Hematopoietic multipotent progenitor cell treated with erythropoietin and hydrocortisone succinate and interleukin-3 and kit ligand, for 4 days (in vitro differentiated cells): Measurements from ENCODE around the gene DUSP2.

ENCODE experiments used
- DNase-seq: peaks from one replicate; pipeline ENCODE4 v3.0.0-alpha.2; 2015

Gene DUSP2

DNA sequence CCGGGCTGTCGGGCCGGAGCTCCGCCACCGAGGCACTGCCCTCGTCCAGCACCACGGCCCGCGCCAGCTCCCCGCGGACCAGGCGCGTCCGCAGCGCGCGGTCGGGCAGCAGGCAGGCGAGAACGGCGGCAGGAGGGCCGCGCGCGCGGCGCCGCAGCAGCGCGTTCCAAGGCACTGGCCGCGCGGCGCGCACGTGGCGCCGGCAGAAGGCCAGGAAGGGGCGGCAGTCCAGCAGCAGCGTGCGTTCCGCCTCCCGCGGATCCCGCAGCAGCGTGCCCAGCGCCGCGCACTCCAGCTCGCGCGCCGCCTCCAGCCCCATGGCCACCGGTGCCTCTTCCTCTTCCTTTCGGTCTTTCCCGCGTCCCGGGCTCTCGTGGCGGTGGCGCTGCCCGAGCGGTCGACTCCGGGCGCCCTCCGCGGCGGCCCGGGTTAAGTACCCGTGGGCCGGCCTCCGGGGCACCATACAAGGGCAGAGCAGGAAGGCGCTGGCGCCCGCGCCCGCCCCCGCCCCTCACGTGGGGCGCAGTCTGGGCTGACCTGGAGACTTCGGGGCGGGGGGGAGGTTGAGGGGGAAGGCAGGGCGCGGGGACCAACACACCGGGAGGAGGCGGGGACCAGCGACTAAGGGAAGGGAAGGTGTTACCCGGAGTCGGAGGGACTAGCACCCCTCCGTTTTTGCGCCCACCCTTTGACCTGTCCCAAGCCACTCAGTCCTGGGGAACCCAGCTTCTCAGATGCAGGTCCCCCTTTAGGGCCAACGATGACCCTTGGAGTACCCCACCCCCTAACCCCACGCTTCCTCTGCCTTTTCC, at the start of gene DUSP2:
DUSP2 (minus strand) TSS at position 405 of the 812 bp plus-strand sequence; CDS start at position 319, 86 bp downstream.
- DNase-seq, result peak; percentile 94

DNA sequence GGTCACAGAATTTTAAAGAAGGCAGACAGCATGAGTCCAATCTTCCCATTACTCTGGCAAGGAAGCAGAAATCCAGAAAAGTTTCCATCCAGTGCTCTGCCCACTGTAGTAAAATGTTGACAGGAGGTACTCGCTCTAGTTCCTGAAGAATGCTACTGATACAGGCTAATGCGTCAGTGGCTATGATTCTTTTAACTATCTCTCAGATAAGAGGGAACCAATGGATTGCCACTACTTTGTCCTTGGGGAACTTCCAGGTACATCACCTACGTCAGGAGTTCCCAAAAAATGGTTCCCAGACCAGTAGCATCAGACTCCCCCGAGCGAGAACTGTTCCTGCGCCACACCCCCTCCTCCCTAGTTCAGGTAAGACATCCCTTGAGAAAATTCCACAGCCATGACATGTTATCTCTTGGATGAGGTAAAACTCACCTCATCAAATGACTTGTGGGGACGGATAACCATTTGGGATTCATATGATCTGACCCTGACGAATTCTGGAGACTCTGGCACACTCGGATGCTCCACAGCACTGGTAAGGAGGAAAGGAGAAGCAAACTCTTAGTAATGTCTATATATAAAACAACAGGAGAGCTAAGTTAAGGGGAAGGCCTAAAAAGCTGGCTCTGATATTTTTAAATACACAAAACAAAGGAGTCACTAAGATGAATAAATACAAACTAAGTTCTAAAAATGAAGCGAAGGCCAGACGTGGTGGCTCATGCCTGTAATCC, 46.9 kb upstream of the DUSP2 start:
- no peak for DNase-seq

- no peak for DNase-seq
These were observed 43.7 kb upstream of the DUSP2 start for GRCh38 chr2:96188821-96189526.

GRCh38 chr2:96186562-96186961, 41.3 kb upstream of the DUSP2 start:
- DNase-seq, result no peak

DNA sequence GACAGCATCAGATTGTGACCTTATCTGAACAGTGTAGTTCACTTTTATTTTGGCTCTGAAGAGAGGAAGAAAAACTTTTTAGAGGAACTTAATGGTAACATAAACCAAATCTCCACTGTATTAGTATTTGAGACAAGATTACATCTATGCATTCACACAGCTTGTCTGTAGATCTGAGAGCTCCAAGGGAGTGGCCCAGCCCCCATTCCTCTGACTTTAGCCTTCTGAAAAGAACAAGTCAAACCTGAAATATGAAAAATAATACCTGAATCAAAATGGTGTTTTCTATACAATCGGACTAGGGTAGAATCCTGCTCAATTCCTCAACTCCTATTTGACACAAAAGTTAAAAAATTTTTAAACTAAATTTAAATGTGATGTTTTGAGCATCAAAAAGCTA, 40.3 kb upstream of the DUSP2 start:
- peak; percentile 32 for DNase-seq

- DNase-seq, result no peak
These were observed 39.7 kb upstream of the DUSP2 start for GRCh38 chr2:96184989-96185388.

GRCh38 chr2:96184188-96184587, 38.9 kb upstream of the DUSP2 start:
- no peak for DNase-seq

- DNase-seq, result no peak
These were observed 36.3 kb upstream of the DUSP2 start for GRCh38 chr2:96181529-96181928.

- DNase-seq, result no peak
These were observed 35.3 kb upstream of the DUSP2 start for GRCh38 chr2:96180521-96180920.

DNA sequence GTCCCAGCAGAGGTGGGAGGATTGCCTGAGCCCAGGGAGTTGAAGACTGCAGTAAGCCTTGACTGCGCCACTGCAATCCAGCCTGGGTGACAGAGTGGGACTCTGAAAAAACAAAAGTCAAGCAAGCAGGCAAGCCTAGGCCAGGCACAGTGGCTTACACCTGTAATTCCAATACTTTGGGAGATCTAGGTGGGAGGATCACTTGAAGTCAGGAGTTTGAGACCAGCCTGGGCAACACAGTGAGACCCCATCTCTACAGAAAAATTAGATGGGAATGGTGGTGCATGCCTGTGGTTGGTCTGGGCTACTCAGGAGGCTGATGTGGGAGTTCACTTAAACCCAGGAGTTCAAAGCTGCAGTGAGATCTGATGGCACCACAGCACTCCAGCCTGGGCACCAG, 34.8 kb upstream of the DUSP2 start:
- no peak for DNase-seq

- DNase-seq, result no peak
These were observed 31.4 kb upstream of the DUSP2 start for GRCh38 chr2:96176661-96177060.

DNA sequence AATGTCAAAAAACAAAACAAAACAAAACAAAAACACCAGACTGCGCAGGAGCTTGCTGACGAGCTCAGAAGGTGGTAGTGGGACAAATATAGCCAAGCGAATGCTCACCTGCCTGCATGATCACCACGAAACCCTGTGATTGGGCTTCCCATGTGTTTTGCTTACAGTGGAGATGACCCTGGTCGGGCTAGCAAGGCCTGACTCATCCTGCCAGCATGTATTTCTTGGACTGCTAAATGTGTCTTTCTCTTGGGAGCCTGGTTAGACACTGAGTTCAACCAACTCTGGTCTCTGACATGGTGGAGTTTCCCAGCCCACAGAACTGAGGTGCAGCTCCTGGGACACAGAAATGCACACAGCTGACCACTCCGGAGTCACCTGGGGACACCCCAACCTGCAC, 30.7 kb upstream of the DUSP2 start:
- no peak for DNase-seq

DNA sequence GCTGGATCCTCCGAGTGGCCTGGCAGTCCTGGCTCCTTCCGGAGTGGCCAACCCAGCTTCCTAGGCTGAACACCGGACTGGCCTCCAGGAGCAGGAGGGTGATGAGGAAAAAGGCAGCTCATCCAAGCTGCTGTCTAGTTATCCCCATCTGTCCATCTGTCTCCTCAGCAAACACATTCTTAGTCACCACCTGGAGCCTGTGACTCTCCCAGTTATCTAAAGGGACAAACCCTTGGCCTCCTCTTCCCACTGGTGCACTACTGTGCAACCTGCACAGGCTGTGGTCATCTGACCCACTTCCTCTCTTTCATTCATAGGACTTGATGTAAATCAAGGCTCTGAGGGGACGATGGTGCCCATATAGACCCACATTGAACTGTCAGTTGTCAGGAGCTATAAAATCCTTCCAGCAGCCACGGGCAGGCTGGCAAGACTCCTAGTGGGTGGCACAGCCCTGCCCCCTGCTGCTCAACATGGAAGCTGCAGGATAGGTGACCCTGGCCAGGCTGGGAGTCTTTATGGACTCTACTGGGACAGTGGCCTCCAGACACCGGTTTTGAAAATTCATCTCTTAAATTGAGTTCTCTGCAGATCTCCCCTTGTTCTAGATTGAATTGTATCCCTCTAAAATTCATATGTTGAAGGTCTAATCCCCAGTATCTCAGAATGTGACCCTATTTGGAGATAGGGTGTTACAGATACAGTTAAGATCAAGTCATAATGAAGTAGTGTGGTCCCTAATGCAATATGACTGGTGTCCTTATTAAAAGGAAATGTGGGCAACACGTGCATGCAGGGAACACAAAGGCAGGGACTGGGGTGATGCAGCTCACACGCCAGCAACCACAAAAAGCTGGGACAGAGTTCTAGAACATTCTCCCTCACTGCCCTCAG, 29.3 kb upstream of the DUSP2 start:
- DNase-seq, result peak; percentile 90

DNA sequence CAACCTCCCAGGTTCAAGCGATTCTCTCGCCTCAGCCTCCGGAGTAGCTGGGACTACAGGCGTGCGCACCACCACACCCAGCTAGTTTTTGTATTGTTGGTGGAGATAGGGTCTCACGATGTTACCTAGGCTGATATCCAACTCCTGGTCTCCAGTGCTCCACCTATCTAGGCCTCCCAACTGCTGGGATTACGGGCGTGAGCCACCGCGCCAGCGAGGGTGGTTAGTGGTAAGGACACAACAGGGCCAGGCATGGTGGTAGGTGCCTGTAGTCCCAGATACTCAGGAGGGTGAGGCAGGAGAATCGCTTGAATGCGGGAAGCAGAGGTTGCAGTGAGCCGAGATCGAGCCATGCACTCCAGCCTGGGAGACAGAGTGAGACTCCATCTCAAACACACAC, 26.6 kb upstream of the DUSP2 start:
- peak; percentile 36 for DNase-seq

DNA sequence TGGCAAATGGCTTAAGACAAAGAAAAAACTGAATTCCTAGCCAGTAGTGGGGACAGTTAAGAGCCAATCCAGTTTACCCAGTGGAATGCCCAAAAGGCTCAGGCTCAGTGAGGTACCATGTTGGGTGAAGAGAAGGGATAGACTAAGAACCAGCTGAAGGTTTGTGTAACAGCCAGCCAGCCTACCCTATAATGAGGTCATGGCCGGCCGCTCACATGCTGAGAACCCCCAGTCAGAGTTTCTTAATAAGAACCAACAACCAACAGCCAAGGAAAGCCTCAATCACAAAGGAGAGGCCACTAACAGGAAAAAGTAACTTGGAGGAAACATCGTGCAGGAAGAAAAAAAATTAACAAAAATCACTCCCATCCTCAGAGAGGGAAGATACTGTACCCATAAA, 25.4 kb upstream of the DUSP2 start:
- DNase-seq, result no peak

DNA sequence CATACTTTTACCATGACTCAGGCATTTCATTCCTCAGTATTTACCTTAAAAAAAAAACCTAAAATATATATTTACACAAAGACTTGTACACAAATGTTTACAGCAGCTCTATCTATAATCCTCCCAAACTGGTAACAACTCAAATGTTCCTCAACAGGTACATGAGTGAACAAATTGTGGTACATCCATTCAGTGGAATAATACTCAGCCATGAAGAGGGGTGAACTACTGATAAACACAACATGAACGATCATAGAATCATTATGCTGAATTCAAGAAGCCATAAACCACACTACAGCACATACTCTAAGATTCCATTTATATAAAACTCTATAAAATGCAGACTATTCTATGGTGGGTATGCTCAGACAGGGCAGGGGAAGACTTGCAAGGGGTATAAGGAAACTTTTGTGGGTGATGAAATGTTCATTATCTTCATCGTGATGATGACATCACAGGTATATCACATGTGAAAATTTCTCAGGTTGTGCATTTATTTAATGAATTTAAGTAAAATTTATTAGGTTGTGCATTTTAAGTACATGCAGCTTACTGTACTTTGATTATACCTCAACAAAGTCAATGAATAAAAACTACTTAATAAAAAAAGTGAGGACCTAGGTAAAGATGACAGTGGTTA, 24.7 kb upstream of the DUSP2 start:
- DNase-seq, result no peak

GRCh38 chr2:96167407-96168013, 22.3 kb upstream of the DUSP2 start:
- peak; percentile 27 for DNase-seq

DNA sequence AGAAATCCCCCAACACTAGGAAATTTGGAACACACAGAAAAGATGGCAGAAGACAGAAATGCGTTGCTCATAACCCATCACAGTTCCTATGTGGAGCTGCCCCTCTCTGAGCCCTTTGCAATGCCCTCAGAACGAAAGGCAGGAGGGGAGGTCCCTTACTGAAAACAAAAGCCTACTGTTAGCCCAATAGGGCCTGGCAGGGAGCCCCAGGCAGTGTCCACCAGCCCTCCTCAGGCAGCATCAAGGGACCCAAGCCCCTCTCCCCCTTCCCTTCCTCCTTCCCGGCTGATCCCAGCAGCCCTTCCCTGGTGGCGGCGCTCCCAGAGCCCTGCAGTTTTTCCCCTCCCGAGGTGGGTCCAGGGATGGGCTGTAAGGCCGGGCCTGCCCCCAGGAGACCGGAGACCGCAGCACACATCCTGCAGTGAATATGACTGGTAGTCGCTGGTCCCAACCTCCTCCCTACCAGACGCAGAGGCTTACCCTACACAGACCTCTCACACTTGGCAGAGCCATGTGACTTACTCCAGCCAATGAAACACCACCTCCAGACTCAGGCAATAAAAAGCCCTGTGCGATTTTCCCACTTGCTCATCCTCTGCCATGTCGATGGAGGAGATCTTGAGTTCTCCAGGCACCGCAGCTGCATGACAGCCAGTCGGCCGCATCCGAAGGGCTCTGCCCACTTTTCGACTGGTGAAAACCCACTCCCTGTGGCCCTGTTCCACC, 19.4 kb upstream of the DUSP2 start:
- no peak for DNase-seq

- DNase-seq, result no peak
These were observed 18.7 kb upstream of the DUSP2 start for GRCh38 chr2:96163768-96164429.

DNA sequence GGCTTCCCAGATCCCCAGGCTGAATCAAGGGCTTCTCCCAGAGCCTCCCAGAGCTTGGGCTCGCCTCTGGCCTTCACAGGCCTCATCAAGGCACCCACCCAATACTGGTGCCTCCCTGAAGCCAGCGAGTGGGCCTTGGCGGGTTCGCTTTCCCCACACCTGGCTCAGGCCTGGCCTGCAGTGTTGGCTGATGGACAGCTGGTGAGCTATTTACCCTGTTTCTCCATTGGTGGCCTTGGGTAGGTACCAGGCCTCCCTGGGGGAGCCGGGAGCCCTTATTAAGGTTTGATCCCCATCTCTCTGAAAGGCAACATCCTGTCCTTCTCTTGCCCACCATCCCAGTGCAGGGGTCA, 18.2 kb upstream of the DUSP2 start:
- no peak for DNase-seq

GRCh38 chr2:96161898-96162297, 16.7 kb upstream of the DUSP2 start:
- DNase-seq, result peak; percentile 70
